HG03575 (cell line): Measurements from ENCODE around the gene DOK3.

Experiments used
- ATAC-seq: cut with Tn5 transposase; IDR thresholded peaks from one replicate; pipeline ENCODE4 v1.9.1; 2021; ENCODE audit not compliant: unreplicated experiment, insufficient number of reproducible peaks, low FRiP score; ENCODE audit errors: extremely low read depth

DOK3 gene, protein sequence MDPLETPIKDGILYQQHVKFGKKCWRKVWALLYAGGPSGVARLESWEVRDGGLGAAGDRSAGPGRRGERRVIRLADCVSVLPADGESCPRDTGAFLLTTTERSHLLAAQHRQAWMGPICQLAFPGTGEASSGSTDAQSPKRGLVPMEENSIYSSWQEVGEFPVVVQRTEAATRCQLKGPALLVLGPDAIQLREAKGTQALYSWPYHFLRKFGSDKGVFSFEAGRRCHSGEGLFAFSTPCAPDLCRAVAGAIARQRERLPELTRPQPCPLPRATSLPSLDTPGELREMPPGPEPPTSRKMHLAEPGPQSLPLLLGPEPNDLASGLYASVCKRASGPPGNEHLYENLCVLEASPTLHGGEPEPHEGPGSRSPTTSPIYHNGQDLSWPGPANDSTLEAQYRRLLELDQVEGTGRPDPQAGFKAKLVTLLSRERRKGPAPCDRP

GRCh38 chr5:177509381-177509951 is at the start of gene DOK3:
Gene DOK3, minus strand, starts transcription at chr5:177509826. Its CDS starts 286 bp downstream, at chr5:177509540.
- ATAC-seq: no peak

- ATAC-seq: no peak
These were observed 48.2 kb upstream of the DOK3 start for GRCh38 chr5:177557796-177558195.

DNA sequence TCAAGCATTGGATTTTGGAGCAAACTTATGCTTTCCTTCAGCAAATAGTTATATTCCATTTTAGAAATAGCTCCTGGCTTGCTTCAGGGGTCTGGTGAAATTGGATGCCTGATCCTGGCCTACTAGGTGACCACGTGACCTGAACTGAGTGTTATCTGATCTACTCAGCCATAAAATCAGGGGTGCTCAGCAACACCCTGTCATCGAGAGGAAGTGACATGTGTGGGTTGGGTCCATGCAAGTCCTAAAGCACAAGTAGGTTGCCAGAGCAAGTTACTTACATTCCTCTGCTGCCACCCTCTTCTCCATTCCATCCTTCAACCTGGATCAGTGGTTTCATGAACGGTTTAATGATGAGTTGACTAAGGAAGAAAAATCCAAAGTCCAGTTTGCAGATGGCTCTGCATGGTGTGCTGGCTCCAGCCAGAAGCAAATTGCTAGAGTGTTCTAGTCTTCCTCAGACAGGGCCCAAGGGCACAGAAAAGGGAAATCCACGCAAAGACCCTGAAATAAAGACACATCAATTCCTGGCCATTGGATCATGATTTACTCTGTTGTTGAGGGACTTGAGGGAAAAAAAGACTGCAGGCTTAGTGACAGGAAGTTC is 47.5 kb upstream of the DOK3 start:
- ATAC-seq: no peak

- ATAC-seq: no peak
These were observed 46.0 kb upstream of the DOK3 start for GRCh38 chr5:177555665-177556064.

GRCh38 chr5:177555228-177555627 is 45.6 kb upstream of the DOK3 start:
- no peak for ATAC-seq

- no peak for ATAC-seq
These were observed 45.0 kb upstream of the DOK3 start, which contains the start of gene FAM193B for GRCh38 chr5:177554474-177555111. Gene FAM193B, minus strand, starts transcription at chr5:177554563. Its CDS starts 105 bp downstream, at chr5:177554458.

DNA sequence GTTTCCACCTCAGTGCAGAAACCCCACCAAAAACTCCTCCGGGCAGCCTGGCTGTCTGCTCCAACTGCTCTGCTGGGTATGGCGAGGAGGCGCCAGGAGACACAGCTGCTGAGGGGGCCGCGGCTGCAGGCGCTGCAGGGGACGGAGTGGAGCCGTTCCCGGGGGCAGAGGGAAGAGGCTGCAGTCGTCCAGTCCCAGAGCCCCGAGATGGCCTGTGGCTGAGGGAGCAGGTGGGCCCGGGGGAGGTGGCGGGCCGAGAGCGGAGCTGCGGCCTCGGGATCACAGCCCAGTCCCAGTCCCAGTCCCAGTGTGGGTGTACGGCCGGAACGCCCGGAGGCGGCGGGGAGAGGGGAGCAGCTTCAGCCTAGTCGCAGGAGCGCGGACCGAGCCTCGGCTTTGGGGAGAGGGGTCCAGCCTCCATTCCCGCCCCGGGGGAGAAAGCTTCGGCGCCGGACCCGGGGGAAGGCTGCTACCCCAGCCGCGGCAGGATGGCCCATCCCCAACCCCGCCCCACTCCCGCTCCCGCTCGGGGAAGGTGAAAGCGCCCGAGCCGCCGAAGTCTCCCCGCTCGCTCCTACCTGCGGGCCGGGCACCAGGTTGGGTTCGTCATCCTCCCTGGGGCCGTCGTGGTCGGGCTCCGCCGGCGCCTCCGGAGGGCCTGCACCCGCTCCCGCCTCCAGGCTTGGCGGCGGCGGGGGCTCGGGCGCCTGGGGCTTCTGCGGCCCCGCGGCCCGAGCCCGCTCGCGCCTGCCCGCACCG is 44.2 kb upstream of the DOK3 start:
- no peak for ATAC-seq

DNA sequence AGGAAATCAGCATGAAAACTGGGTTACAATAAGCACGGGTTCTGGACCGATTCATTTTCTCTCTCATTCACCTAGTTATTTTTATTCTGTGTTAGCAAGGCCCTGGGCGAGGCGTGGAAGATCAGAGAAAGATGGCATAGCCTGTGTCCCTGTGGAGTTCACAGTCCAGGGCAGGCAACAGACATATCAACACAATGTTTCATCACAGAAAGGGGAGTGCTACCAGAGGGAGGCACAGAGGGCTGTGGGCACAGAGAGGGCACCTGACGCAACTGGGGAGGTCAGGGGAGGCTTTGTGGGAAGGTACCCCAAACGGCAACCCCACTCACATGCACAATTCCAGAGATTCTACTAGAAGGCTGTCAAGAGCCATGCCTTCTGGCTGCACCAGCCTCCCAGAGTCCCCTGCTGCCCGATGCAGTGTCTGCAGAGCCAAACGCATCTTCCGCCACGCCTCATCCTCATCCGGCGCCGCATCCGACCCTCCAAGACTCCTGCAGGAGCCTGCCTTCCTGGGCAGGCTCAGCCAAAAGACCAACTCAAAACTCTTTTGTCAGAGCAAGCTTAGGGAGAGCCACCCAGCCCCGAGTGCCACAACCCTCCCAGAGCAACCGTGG is 43.3 kb upstream of the DOK3 start:
- no peak for ATAC-seq

DNA sequence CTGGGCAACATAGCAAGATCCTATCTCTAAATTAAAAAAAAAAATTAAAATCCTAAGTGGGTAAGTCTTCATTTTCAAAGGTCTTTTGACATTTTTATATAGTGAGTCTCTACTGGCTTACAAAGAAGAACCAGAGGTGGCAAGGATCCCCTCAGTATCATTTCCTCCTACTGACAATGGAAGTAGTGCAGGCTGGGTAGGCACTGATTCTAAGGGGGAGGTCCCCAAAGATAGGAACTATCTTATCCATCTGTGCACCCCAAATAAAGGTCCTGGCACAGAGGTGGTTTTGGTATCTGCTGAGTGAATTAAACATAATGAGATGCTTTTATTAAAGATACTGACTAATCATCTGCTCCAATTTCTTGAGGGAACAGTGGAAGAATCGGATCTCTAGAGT is 40.5 kb upstream of the DOK3 start:
- no peak for ATAC-seq

- ATAC-seq: no peak
These were observed 38.9 kb upstream of the DOK3 start for GRCh38 chr5:177548495-177548894.

- no peak for ATAC-seq
These were observed 38.1 kb upstream of the DOK3 start for GRCh38 chr5:177547736-177548135.

DNA sequence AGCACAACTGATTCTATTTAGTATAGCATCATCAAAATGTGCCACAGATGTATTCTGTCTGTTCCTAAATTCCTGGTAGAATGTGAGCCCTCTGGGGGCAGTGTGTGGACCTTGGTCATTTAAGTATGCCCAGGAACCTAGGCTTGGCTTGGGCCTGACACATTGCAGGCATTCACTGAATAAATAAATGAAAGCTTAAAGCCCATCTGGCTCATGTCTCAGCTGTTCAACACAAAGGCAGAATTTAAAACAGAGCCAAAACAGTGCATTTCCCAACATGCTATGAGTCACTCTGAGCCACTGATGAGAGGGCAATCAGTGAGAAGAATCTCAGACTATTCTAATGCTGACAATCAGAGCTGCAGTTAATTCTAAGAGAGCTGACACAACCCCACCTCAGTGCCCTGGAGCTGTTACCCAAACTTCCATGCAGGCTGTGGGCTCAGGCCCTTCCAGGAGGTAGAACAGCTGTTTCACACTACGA is 36.7 kb upstream of the DOK3 start:
- ATAC-seq: no peak

DNA sequence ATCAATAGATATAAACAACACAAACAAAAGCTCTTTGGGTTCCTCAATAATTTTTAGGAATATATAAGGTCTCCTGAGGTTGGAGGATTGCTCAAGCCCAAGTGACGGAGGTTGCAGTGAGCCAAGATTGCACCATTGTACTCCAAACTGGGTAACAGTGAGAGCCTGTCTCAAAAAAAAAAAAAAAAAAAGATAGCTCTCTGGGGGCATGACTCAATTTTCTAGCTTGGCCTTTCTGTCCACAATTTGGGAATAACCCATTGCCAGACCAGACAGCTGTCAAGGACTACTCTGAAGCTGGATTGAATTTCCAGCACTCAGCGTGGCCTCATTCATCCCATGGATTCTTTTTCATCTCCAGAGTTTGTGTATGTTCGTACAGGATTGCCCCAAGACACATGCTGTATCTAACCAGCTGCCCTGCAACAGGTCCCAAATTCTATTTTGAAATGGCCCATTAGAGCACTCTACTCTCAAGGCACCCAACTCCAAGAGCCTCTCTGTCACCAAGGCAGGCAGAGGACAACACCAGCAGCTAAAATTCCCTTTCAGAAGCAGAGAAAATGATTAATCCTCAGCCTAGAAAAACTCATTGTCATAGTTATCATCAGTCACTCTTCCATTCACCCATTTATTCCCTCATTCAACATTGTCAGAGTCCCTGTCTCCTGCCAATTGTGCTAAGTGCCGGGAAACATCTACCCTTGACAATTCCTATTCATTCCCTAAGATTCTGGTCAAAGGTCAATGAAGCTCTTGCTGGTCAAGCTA is 36.0 kb upstream of the DOK3 start:
- no peak for ATAC-seq

DNA sequence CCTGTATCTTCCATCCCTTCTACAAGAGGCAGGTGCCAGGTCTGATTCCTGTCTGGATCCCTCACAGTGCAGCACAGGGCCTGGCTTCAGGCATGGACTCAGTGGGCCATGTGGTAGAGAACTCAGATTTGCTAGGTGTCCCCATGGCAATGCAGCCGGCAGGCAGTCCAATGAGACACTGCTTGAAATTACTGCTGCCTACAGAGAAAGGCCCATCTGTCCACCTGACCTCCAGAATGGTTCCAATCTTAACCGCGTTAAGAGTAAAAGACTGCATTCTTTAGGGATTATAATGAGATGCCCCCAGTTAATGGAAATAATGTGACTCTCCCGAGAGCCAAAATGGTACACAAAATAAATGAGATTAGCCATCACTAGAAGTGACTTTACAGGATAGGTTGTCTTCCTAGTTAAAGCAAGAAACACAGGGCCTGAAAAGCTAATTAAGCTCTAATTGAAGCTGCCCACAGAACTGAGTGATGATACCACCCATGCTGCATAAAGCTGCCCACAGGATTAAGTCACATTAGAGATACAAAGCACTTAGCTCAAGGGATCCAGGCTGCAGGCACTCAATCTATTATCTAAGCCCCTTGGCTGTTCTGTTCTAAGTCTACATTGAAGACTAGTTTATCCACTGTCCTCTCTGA is 33.3 kb upstream of the DOK3 start:
- no peak for ATAC-seq

- no peak for ATAC-seq
These were observed 30.8 kb upstream of the DOK3 start for GRCh38 chr5:177540438-177540837.

DNA sequence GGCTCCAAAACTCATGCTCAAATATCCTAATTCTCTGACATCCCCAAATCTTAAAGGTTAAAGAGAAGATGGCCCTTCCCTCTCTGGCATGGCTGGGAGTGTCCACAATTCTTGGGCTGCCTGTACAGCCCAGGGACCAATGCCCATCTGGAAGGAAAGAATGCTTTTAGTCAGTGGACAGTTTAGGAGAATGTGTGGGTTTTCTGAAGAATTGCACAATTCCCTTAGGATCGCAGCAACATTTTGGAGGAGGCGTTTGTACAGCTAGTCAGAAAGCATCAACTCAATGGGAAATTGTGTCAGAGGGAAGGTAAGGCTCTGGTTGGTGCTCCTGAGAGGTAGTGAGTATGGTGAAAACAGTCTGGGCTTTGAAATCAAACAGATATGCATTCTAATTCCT is 29.8 kb upstream of the DOK3 start:
- ATAC-seq: no peak

DNA sequence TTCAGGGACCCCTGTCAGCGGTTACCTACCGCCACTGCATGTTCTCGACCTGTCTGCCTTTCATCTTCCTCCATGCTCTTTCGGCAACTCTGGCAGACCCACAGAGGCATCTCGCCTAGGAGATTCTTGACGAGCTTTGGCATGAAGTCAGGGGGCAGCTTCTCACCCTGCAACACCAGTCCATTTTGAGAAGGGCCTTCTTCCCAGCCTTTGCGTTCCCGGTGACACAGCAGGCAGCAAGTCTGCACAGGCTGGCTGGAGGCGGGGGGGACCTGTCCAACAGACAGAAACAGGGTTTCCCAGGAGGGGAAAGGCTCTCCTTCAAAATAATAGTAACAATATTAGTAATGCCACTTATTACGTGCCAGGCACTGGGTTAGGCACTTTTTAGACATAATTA is 29.2 kb upstream of the DOK3 start:
- ATAC-seq: no peak
